Lower leg skin (tissue), 3 donors: Measurements from ENCODE around the gene PMF1.
"Not testable (repeated sequence)": the region's sequence is repeated elsewhere in the genome, so short reads cannot be mapped to it uniquely, and the experiment has no call there.

Source experiments
- POLR2A ChIP-seq, 2 donors: fragments of 450-650 bp; IDR thresholded peaks; one replicate each; pipeline ENCODE4 v1.6.1; 2016 to 2017; ENCODE audit warnings: antibody characterized with exemption in 2 of 2, mild to moderate bottlenecking in 1 of 2, moderate library complexity in 1 of 2
- TF ChIP-seq, protein P1 (sequence below), 3 donors: fragments of 450-650 bp; IDR thresholded peaks; one replicate each; pipeline ENCODE4 v1.5.1; 2016; ENCODE audit warnings: antibody characterized with exemption in 3 of 3, mild to moderate bottlenecking in 3 of 3, moderate library complexity in 2 of 3

DNA sequence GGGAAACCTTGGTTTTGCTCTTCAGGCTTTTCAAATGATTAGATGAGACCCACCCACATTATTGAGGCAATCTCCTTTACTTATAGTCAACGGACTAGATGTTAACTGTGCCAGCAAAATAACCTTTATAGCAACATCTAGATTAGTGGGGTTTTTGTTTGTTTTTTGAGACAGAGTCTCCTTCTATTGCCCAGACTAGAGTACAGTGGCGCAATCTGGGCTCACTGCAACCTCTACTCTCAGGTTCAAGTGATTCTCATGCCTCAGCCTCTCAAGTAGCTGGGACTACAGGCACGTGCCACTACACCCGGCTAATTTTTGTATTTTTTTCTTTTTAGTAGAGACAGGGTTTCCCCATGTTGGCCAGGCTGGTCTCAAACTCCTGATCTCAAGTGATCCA, 22.5 kb upstream of the PMF1 start:
- TF ChIP-seq, protein P1, sequence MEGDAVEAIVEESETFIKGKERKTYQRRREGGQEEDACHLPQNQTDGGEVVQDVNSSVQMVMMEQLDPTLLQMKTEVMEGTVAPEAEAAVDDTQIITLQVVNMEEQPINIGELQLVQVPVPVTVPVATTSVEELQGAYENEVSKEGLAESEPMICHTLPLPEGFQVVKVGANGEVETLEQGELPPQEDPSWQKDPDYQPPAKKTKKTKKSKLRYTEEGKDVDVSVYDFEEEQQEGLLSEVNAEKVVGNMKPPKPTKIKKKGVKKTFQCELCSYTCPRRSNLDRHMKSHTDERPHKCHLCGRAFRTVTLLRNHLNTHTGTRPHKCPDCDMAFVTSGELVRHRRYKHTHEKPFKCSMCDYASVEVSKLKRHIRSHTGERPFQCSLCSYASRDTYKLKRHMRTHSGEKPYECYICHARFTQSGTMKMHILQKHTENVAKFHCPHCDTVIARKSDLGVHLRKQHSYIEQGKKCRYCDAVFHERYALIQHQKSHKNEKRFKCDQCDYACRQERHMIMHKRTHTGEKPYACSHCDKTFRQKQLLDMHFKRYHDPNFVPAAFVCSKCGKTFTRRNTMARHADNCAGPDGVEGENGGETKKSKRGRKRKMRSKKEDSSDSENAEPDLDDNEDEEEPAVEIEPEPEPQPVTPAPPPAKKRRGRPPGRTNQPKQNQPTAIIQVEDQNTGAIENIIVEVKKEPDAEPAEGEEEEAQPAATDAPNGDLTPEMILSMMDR (IDR thresholded peaks at IDR 0.05): not testable (repeated sequence)
- not testable (repeated sequence) for TF ChIP-seq POLR2A (IDR thresholded peaks at IDR 0.05)
